PFSK-1 (cell line): Measurements from ENCODE around the gene POLD1.
A peak's percentile ranks its signal among the peaks of the same experiment; 100 is the strongest.

Source experiments
- FOXP2 ChIP-seq: optimal IDR thresholded peaks from 2 replicates; pipeline ENCODE3; 2011; ENCODE audit warnings: borderline replicate concordance, control low read depth, inconsistent platforms; ENCODE audit not compliant: insufficient read depth; ENCODE audit errors: extremely low read length, extremely low read depth
- POLR2AphosphoS5 ChIP-seq: IDR thresholded peaks from 2 replicates; pipeline ENCODE4 v1.6.1; 2012; ENCODE audit warnings: low read depth, mild to moderate bottlenecking, control low read depth, low read length, moderate library complexity
- REST ChIP-seq, 2 experiments: IDR thresholded peaks; 2 replicates each; pipeline versions ENCODE4 v1.6.1 to v1.8.0; 2011 to 2012; ENCODE audit warnings: low read depth in 2 of 2, low read length in 2 of 2, control low read depth in 1 of 2, inconsistent platforms in 1 of 2, mild to moderate bottlenecking in 1 of 2, moderate library complexity in 1 of 2; ENCODE audit not compliant: insufficient read depth in 1 of 2
- SIN3A ChIP-seq: IDR thresholded peaks from 2 replicates; pipeline ENCODE4 v1.6.1; 2012; ENCODE audit warnings: mild to moderate bottlenecking, low read length, moderate library complexity, borderline replicate concordance; ENCODE audit not compliant: insufficient read depth
- TAF1 ChIP-seq: IDR thresholded peaks from 2 replicates; pipeline ENCODE4 v1.6.1; 2012; ENCODE audit warnings: low read length, control low read depth, borderline replicate concordance; ENCODE audit not compliant: insufficient read depth

Gene POLD1

GRCh38 chr19:50414864-50415660, 30.9 kb downstream of the POLD1 start:
- TF ChIP-seq FOXP2: peak; percentile 76
- TF ChIP-seq TAF1: no peak

DNA sequence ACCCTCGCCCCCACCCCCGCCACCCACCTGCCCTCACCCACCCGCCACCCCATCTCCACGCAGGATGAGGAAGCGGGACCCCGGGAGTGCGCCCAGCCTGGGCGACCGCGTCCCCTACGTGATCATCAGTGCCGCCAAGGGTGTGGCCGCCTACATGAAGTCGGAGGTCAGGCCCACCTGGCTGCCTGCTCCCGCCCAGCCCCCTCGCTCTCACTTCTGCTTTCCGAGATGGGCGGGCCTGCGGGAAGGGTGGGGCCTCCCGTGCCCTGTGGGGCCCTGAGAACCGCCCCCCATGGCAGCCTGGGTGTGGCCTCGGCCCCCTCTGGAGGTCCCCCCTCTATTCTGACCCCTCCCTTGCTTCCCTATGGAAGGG, 31.5 kb downstream of the POLD1 start:
- TF ChIP-seq SIN3A: no peak
- no peak for TF ChIP-seq FOXP2
- TF ChIP-seq POLR2AphosphoS5: no peak
- no peak for TF ChIP-seq REST (IDR thresholded peaks at IDR 0.05; ENCODE audit: insufficient read depth in 1 of 2, low read depth in 2 of 2, low read length in 2 of 2)
- no peak for TF ChIP-seq TAF1

- TF ChIP-seq TAF1 (no peak), REST (IDR thresholded peaks at IDR 0.05; ENCODE audit: insufficient read depth in 1 of 2, low read depth in 2 of 2, low read length in 2 of 2) (no peak), FOXP2 (no peak), POLR2AphosphoS5 (no peak)
Observed at GRCh38 chr19:50416034-50416977, 32.2 kb downstream of the POLD1 start.

DNA sequence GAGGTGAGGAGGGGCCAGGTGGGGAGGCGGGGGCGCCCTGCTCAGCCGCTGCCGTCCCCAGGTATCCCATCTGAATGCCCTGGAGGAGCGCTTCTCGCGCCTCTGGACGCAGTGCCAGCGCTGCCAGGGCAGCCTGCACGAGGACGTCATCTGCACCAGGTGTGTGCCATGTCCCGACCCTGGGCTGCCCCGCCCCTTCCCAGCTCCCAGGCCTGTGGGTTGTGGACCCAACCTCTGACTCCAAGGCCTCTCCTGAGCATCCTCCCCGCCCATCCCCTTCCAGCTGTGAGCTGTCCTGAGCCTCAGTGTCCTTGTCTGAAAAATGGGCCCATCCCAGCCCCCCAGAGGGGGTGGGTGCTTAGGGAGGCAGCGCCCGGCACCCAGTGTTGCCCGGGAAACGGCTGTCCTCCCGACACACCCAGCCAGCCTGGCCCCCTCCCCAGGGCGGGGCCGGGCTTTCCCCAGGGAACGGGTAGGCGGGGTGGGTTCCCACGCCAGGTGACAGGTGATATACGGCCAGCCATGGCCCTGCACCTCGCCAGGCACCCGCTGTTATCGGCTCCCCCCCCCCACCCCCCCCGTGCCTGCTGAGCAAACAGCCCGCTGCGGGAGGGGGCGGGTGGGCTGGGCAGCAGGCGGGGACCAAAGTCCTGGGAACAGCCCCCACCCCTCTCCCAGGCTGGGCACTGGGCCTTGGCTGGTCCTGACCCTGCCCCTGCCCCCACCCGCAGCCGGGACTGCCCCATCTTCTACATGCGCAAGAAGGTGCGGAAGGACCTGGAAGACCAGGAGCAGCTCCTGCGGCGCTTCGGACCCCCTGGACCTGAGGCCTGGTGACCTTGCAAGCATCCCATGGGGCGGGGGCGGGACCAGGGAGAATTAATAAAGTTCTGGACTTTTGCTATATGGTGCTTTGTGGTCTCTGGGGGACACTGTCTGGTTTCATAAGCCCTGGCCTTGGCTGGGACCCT, 33.2 kb downstream of the POLD1 start:
- TF ChIP-seq SIN3A (no peak), TAF1 (no peak), POLR2AphosphoS5 (no peak), FOXP2 (no peak), REST (IDR thresholded peaks at IDR 0.05; ENCODE audit: insufficient read depth in 1 of 2, low read depth in 2 of 2, low read length in 2 of 2) (no peak)
